GM12878 (cell line): Measurements from ENCODE around the gene PFKL. TPM values are rescaled to one million over a fixed set of nuclear protein-coding genes. Genes with fewer than 3 reads are reported as not detected.

ENCODE experiments used
- ATAC-seq: fragments of 200-7000 bp; cut with Tn5 transposase; 3 replicates; pipeline ENCODE4 v1.9.1; 2020; ENCODE audit warnings: mild to moderate bottlenecking, moderate library complexity
- BruUV-seq: library from RNA; stranded (reverse); fragments of 400-500 nt; replicated peaks from 2 replicates; lab custom pipeline; 2021; lab: Mats Ljungman, UMichigan
- CTCF ChIA-PET: fragments of 300-600 bp; sonication (Branson Sonifier 250); formaldehyde crosslinking; extraction: SDS; loops from one replicate; lab custom pipeline; 2021; ENCODE audit warnings: inconsistent platforms; lab: Yijun Ruan, JAX
- POLR2A ChIA-PET: fragments of 350-600 bp; formaldehyde crosslinking; extraction: SDS; loops from one replicate; lab custom pipeline; 2021; ENCODE audit warnings: inconsistent platforms; lab: Charles Lee
- RAD21 ChIA-PET: fragments of 300-600 bp; sonication (Branson Sonifier 250); formaldehyde crosslinking; loops from one replicate; lab custom pipeline; 2023; ENCODE audit warnings: antibody characterized with exemption; ENCODE audit not compliant: unreplicated experiment; lab: Charles Lee
- SMC1A ChIA-PET: fragments of 300-600 bp; sonication (Branson Sonifier 250); formaldehyde crosslinking; loops from one replicate; lab custom pipeline; 2023; ENCODE audit not compliant: unreplicated experiment, uncharacterized antibody; lab: Charles Lee
- DNase-seq: peaks from one replicate; pipeline ENCODE4 v3.0.0-alpha.2; 2011; ENCODE audit warnings: low read depth, low spot score
- FAIRE-seq: peaks from 3 replicates; lab custom pipeline; 2011; peaks lifted over from hg19 to GRCh38; lab: Jason Lieb, UNC
- H2AFZ ChIP-seq: 2 replicates; pipeline ENCODE4 v1.6.0; 2011; ENCODE audit warnings: low read depth, low read length, control low read depth; ENCODE audit not compliant: control insufficient read depth
- H3K27ac ChIP-seq: 2 replicates; pipeline ENCODE4 v1.5.1; 2011; ENCODE audit warnings: control low read depth; ENCODE audit not compliant: control insufficient read depth, insufficient read depth
- H3K27me3 ChIP-seq, 2 experiments: replicated peaks in 1 of 2; 2 replicates each; pipeline versions ENCODE4 v1.6.0 to v1.6.1; 2011; ENCODE audit warnings: low read length in 1 of 2; ENCODE audit not compliant: control insufficient read depth in 2 of 2, insufficient read depth in 2 of 2
- H3K36me3 ChIP-seq, 2 experiments: 2 replicates each; pipeline ENCODE4 v1.5.1; 2011; ENCODE audit warnings: low read length in 1 of 2; ENCODE audit not compliant: control insufficient read depth in 2 of 2, insufficient read depth in 2 of 2
- H3K4me1 ChIP-seq: 2 replicates; pipeline ENCODE4 v1.6.1; 2011; ENCODE audit warnings: mild to moderate bottlenecking, low read length, moderate library complexity, mixed read lengths; ENCODE audit not compliant: control insufficient read depth, insufficient read depth
- H3K4me2 ChIP-seq: 2 replicates; pipeline ENCODE4 v1.6.0; 2011; ENCODE audit warnings: control low read depth; ENCODE audit not compliant: control insufficient read depth, insufficient read depth
- H3K4me3 ChIP-seq: fragments of 200-600 bp; sonication (generic); 2 replicates; pipeline ENCODE4 v1.5.1; 2016
- H3K79me2 ChIP-seq: 2 replicates; pipeline ENCODE4 v1.6.0; 2011; ENCODE audit warnings: low read length; ENCODE audit not compliant: control insufficient read depth, insufficient read depth
- H3K9ac ChIP-seq: 2 replicates; pipeline ENCODE4 v1.8.0; 2011; ENCODE audit warnings: low read length, control low read depth, mixed read lengths; ENCODE audit not compliant: control insufficient read depth, insufficient read depth
- H3K9me3 ChIP-seq: replicated peaks from 3 replicates; pipeline ENCODE4 v1.5.1; 2011; ENCODE audit warnings: mild to moderate bottlenecking, low read length; ENCODE audit not compliant: control insufficient read depth, insufficient read depth
- H4K20me1 ChIP-seq: 2 replicates; pipeline ENCODE4 v1.6.0; 2011; ENCODE audit not compliant: control insufficient read depth, insufficient read depth
- BHLHE40 ChIP-seq, 2 experiments: fragments of 450-650 bp in 1 of 2; IDR thresholded peaks; 2 replicates each; pipeline ENCODE4 v1.6.1; 2011 to 2017; ENCODE audit warnings: low read depth in 2 of 2, borderline replicate concordance in 1 of 2, improper control_type of control experiment in 1 of 2, low read length in 1 of 2, mild to moderate bottlenecking in 1 of 2
- BMI1 ChIP-seq: fragments of 450-650 bp; IDR thresholded peaks from 2 replicates; pipeline ENCODE4 v1.6.1; 2016; ENCODE audit warnings: mild to moderate bottlenecking, moderate library complexity, borderline replicate concordance
- CBFB ChIP-seq: IDR thresholded peaks from 2 replicates; pipeline ENCODE4 v1.6.1; 2016; ENCODE audit warnings: antibody characterized with exemption, low read depth
- CHD1 ChIP-seq: IDR thresholded peaks from 2 replicates; pipeline ENCODE4 v1.6.1; 2012; ENCODE audit warnings: low read depth, low read length, improper control_type of control experiment
- CREM ChIP-seq: IDR thresholded peaks from 2 replicates; pipeline ENCODE4 v1.6.1; 2014; ENCODE audit warnings: antibody characterized with exemption, low read depth
- EP300 ChIP-seq, 2 experiments: fragments of 150-350 bp in 1 of 2; IDR thresholded peaks; 2 replicates each; pipeline ENCODE4 v1.6.1; 2011 to 2012; ENCODE audit warnings: low read depth in 2 of 2, low read length in 2 of 2, borderline replicate concordance in 1 of 2, improper control_type of control experiment in 1 of 2, inconsistent platforms in 1 of 2; ENCODE audit not compliant: control insufficient read depth in 1 of 2
- HCFC1 ChIP-seq: fragments of 150-350 bp; IDR thresholded peaks from 2 replicates; pipeline ENCODE4 v1.6.1; 2014; ENCODE audit warnings: low read length
- HSF1 ChIP-seq: fragments of 150-350 bp; IDR thresholded peaks from 2 replicates; pipeline ENCODE4 v1.6.1; 2014; ENCODE audit warnings: mild to moderate bottlenecking, low read depth, low read length
- IRF4 ChIP-seq: IDR thresholded peaks from 2 replicates; pipeline ENCODE4 v1.6.1; 2011; ENCODE audit warnings: low read depth, low read length
- JUND ChIP-seq: IDR thresholded peaks from 2 replicates; pipeline ENCODE4 v1.6.1; 2012; ENCODE audit warnings: low read depth, mild to moderate bottlenecking, low read length, improper control_type of control experiment, moderate library complexity
- KDM1A ChIP-seq: fragments of 200-600 bp; sonication (generic); IDR thresholded peaks from 2 replicates; pipeline ENCODE4 v1.6.1; 2016; ENCODE audit warnings: borderline replicate concordance
- MYC ChIP-seq: IDR thresholded peaks from 2 replicates; pipeline ENCODE4 v1.6.1; 2011; ENCODE audit warnings: mild to moderate bottlenecking, low read length, moderate library complexity, inconsistent platforms; ENCODE audit not compliant: insufficient read depth, insufficient replicate concordance, insufficient read length, severe bottlenecking
- NR2C1 ChIP-seq: fragments of 450-650 bp; IDR thresholded peaks from 2 replicates; pipeline ENCODE4 v1.6.1; 2017; ENCODE audit warnings: antibody characterized with exemption, mild to moderate bottlenecking, moderate library complexity
- PML ChIP-seq: IDR thresholded peaks from 2 replicates; pipeline ENCODE4 v1.6.1; 2012; ENCODE audit warnings: low read length, inconsistent platforms
- RFX5 ChIP-seq: IDR thresholded peaks from 2 replicates; pipeline ENCODE4 v1.6.1; 2011; ENCODE audit warnings: low read depth, low read length, improper control_type of control experiment
- SPI1 ChIP-seq: IDR thresholded peaks from 2 replicates; pipeline ENCODE4 v1.6.1; 2011; ENCODE audit warnings: low read depth, mild to moderate bottlenecking, low read length, moderate library complexity, borderline replicate concordance; ENCODE audit not compliant: insufficient read depth
- ZBED1 ChIP-seq: IDR thresholded peaks from 2 replicates; pipeline ENCODE4 v1.6.1; 2016; ENCODE audit warnings: borderline replicate concordance
- ZNF592 ChIP-seq: fragments of 450-650 bp; IDR thresholded peaks from 2 replicates; pipeline ENCODE4 v1.6.1; 2017; ENCODE audit warnings: mild to moderate bottlenecking, moderate library complexity
- WGBS: methylation state at CpG from one replicate; pipeline ENCODE4 v1.1.6; 2016; ENCODE audit warnings: low lambda C conversion rate; ENCODE audit not compliant: insufficient replicate concordance, insufficient coverage; ENCODE audit errors: missing lambda C conversion rate; 5-methylcytosine and 5-hydroxymethylcytosine counted together
- in situ Hi-C: fragments of 300-500 bp; cut with MboI; formaldehyde crosslinking; loops from 9 replicates; pipeline ENCODE4 v1.14.3; 2018; ENCODE audit warnings: mixed read lengths
- intact Hi-C: fragments of 100-400 bp; cut with micrococcal nuclease; formaldehyde crosslinking; loops from one replicate; pipeline ENCODE4 v1.14.2; 2022; ENCODE audit not compliant: unreplicated experiment
- polyA plus RNA-seq, 11 experiments: library from polyadenylated mRNA; depleted of rRNA in 4 of 11; unstranded in 6 of 11; stranded (reverse) in 5 of 11; fragments of >200 nt; fragmentation: Nextera tagmentation in 4 of 11; fragmentation: Illumina TruSeq in 1 of 11; extraction: Ambion mirVana in 4 of 11; extraction: Trizol in 1 of 11; gene quantifications; 1 replicate in 1 of 11; 2 replicates in 10 of 11; pipeline versions ENCODE4 v1.2.1 to v1.2.3, GENCODE V29; 2011 to 2016; ENCODE audit warnings: inconsistent platforms in 2 of 11, missing spikeins in 2 of 11, low read depth in 1 of 11
- total RNA-seq, 4 experiments: library from RNA; depleted of rRNA in 3 of 4; stranded (reverse); fragments of >200 nt in 3 of 4; fragmentation: Illumina TruSeq in 1 of 4; extraction: Trizol in 1 of 4; gene quantifications; 2 replicates each; pipeline versions ENCODE4 v1.2.1 to v1.2.3, GENCODE V29; 2013 to 2021

Gene PFKL
- total and polyA plus RNA-seq, 10 of the 15 experiments (the other 5 are each of a cell fraction or from before 2014, with no cell fraction given) = 1.2 to 192 (median 112) TPM

GRCh38 chr21:44315691-44316203, 15.9 kb downstream of the PFKL start:
- H3K9ac ChIP-seq = no peak overlapping the region
- DNase-seq (no peak), FAIRE-seq (no peak), ATAC-seq (no peak)
- H3K4me1 ChIP-seq = no peaks in the 10 kb centered on the region
- H3K79me2 ChIP-seq = no peaks in the 10 kb centered on the region
- SMC1A ChIA-PET = interaction anchor here (1.0 kb wide), 1 partner anchor 12 kb away, joined by 3 read pairs; no protein-coding TSS in a partner anchor
- H3K27me3 ChIP-seq = no peaks in the 10 kb centered on the region
- RAD21 ChIA-PET = no interaction called here
- WGBS = 97% methylated on average over 14 of the region's 16 CpGs
- no peaks in the 10 kb centered on the region for H4K20me1 ChIP-seq
- CTCF ChIA-PET = interaction anchor here (1.4 kb wide), 1 partner anchor 11 kb away, joined by 4 read pairs; no protein-coding TSS in a partner anchor
- H3K4me2 ChIP-seq = no peak overlapping the region
- POLR2A ChIA-PET = no interaction called here
- no peak overlapping the region for H2AFZ ChIP-seq
- no peak overlapping the region for H3K27ac ChIP-seq
- no TSS peak for BruUV-seq
- intact Hi-C loops (no loop called here), in situ Hi-C loops (no loop called here)
- no peak overlapping the region for H3K4me3 ChIP-seq
- H3K36me3 ChIP-seq = peaks cover 22 to 52% of the 10 kb centered on the region in 2 experiments; a peak in 3 of 4 replicates
- TF ChIP-seq MYC = no peak
- TF ChIP-seq EP300 (IDR thresholded peaks at IDR 0.05; ENCODE audit: borderline replicate concordance in 1 of 2, control insufficient read depth in 1 of 2, low read depth in 2 of 2, low read length in 2 of 2) = no peak
- TF ChIP-seq RFX5 = no peak
- TF ChIP-seq ZBED1 = no peak
- no peak for TF ChIP-seq IRF4
- no peak for TF ChIP-seq KDM1A
- no peak for TF ChIP-seq JUND
- no peak for TF ChIP-seq CBFB
- no peak for TF ChIP-seq NR2C1
- no peak for TF ChIP-seq BMI1
- TF ChIP-seq SPI1 = no peak
- TF ChIP-seq CHD1 = no peak
- no peak for TF ChIP-seq ZNF592
- TF ChIP-seq HCFC1 = no peak
- no peak for TF ChIP-seq HSF1
- TF ChIP-seq CREM = no peak
- TF ChIP-seq BHLHE40 (IDR thresholded peaks at IDR 0.05; ENCODE audit: borderline replicate concordance in 1 of 2, low read depth in 2 of 2, low read length in 1 of 2) = no peak
- TF ChIP-seq PML = no peak
- H3K9me3 ChIP-seq = no peaks in the 10 kb centered on the region
